Kidney (tissue), 14 donors: Measurements from ENCODE around the gene GDPD4. TPM values are rescaled to one million over a fixed set of nuclear protein-coding genes. Genes with fewer than 3 reads are reported as not detected.

Experiments
- DNase-seq, 5 donors: peaks; one replicate each; pipeline ENCODE4 v3.0.0-alpha.2; 2013 to 2020
- FAIRE-seq: peaks from 2 replicates; lab custom pipeline; 2012; peaks lifted over from hg19 to GRCh38; lab: Jason Lieb, UNC
- H3K27ac ChIP-seq, 2 donors: one replicate each; pipeline ENCODE4 v1.7.0; 2013; ENCODE audit warnings: low read depth in 2 of 2, low read length in 2 of 2, inconsistent platforms in 1 of 2
- H3K27me3 ChIP-seq: one replicate; pipeline ENCODE4 v1.7.1; 2013; ENCODE audit warnings: low read length, inconsistent platforms; ENCODE audit not compliant: control insufficient read depth, insufficient read depth
- H3K36me3 ChIP-seq, 3 donors: one replicate each; pipeline versions ENCODE4 v1.7.0 to v1.7.1; 2013; ENCODE audit warnings: low read length in 3 of 3, control low read depth in 1 of 3, inconsistent platforms in 1 of 3; ENCODE audit not compliant: insufficient read depth in 3 of 3, control insufficient read depth in 2 of 3
- H3K4me1 ChIP-seq, 3 donors: one replicate each; pipeline versions ENCODE4 v1.7.0 to v1.7.1; 2013; ENCODE audit warnings: low read length in 3 of 3, inconsistent platforms in 1 of 3, low read depth in 1 of 3; ENCODE audit not compliant: control insufficient read depth in 2 of 3, insufficient read depth in 2 of 3
- H3K4me3 ChIP-seq, 3 donors: one replicate each; pipeline versions ENCODE4 v1.7.0 to v1.8.1; 2013; ENCODE audit warnings: low read length in 3 of 3, control low read depth in 1 of 3, inconsistent platforms in 1 of 3
- H3K9ac ChIP-seq, 3 donors: one replicate each; pipeline versions ENCODE4 v1.7.0 to v1.7.1; 2013; ENCODE audit warnings: low read length in 3 of 3, control low read depth in 1 of 3, inconsistent platforms in 1 of 3
- H3K9me3 ChIP-seq, 3 donors: one replicate each; pipeline versions ENCODE4 v1.7.0 to v1.7.1; 2013; ENCODE audit warnings: low read length in 3 of 3, control low read depth in 1 of 3, inconsistent platforms in 1 of 3; ENCODE audit not compliant: control insufficient read depth in 2 of 3, insufficient read depth in 1 of 3
- intact Hi-C: fragments of 100-400 bp; cut with DNase I; formaldehyde crosslinking; loops from one replicate; pipeline ENCODE4 v1.11.1; 2022
- polyA plus RNA-seq: library from polyadenylated mRNA; stranded (reverse); fragments of 350-450 nt; fragmentation: Illumina TruSeq; extraction: RNeasy Lipid Tissue Mini Kit (QIAGEN cat#74804); gene quantifications from one replicate; pipeline ENCODE4 v1.2.3, GENCODE V29; 2014; ENCODE audit warnings: low read depth, low replicate concordance; ENCODE audit not compliant: insufficient read depth
- total RNA-seq: library from RNA; stranded (reverse); fragmentation: NEBNext Ultra II Directional; extraction: Animal tissue kit (Norgen Biotek cat#: 25700); gene quantifications from one replicate; pipeline ENCODE4 v1.2.1, GENCODE V29; 2021
- TF ChIP-seq, protein P1 (sequence below): IDR thresholded peaks from 3 replicates; pipeline ENCODE4 v1.5.1; 2012; ENCODE audit warnings: mild to moderate bottlenecking, moderate library complexity, borderline replicate concordance; ENCODE audit not compliant: insufficient read depth; ENCODE audit errors: extremely low read depth
- donor health status: control.
- donor health status: control.
- donor health status: control.
- donor health status: control.
- donor health status: control.
- donor health status: DM: yes; HTN: yes; CAD: no.
- donor health status: Normal renal cell carcinoma (clear cell type).

The GDPD4 gene
- total and polyA plus RNA-seq, 2 donors from 2014 or later, result not detected

DNA sequence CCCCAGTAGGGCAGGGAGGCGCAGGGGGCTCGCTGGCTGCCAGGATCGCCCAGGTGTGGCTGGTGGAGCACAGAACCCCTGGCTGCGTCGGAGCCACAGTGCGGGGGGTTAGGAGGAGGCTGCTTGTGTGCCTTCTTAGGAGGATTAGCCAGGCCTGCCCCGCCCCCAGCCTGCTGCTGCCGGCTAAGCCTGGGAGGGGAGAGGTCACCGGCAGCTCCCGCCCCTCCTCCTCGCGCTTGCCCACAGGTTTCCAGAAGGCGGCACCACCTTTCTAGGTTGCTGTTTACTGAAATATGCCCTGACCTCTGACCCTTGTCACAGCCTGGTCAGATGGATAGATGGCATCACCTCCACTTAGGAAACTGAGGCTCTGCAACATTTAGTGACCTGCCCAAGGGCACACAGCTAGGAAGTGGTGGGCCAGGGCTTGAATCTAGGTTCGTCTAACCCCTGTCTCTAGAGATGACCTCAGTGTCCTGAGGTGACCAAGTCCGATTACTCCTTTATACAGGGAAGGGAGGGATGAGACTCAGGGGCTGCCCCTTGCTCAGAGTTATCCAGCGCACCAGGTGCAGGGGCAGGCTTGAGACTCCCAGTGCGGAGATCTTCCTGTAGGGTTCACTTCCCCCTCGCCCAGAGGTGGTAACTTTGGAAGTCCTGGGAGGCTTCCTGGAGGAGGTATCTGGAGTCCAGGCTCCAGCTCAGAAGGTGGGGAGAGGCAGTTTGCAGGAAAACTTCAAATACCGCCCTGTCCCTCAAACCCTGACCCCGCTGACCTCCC is 129.4 kb downstream of the GDPD4 start:
- FAIRE-seq (no peak), DNase-seq (peak; percentile 52 to 80 (median 68))
- H3K4me1 ChIP-seq, result peaks cover 0 to 3% (median 0%) of the 10 kb centered on the region in 3 donors

DNA sequence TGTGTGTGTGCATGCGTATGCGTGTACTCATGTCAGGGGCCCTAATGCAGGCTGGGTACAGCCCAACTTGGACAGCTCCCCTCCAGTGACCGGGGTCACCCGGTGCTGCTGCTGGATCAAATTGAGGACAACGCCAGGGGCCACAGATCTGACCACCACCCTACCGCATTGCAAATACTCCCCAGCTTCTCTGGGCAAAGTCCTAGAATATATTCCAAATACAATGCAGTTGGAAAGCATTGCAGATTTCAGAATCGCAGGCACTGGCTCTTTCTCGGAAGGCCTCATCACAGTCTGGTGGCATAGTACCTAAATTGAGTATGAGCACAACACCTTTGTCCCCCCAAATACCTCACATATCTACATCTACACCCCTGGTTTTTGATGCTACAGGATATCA is 130.2 kb downstream of the GDPD4 start:
- TF ChIP-seq, protein P1, sequence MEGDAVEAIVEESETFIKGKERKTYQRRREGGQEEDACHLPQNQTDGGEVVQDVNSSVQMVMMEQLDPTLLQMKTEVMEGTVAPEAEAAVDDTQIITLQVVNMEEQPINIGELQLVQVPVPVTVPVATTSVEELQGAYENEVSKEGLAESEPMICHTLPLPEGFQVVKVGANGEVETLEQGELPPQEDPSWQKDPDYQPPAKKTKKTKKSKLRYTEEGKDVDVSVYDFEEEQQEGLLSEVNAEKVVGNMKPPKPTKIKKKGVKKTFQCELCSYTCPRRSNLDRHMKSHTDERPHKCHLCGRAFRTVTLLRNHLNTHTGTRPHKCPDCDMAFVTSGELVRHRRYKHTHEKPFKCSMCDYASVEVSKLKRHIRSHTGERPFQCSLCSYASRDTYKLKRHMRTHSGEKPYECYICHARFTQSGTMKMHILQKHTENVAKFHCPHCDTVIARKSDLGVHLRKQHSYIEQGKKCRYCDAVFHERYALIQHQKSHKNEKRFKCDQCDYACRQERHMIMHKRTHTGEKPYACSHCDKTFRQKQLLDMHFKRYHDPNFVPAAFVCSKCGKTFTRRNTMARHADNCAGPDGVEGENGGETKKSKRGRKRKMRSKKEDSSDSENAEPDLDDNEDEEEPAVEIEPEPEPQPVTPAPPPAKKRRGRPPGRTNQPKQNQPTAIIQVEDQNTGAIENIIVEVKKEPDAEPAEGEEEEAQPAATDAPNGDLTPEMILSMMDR, result no peak
- intact Hi-C loops, result no loop called here
- DNase-seq (peak in 1 of 5 donors; percentile 29), FAIRE-seq (no peak)
- H3K9me3 ChIP-seq, result no peaks in the 10 kb centered on the region
- H3K4me3 ChIP-seq, result no peak overlapping the region
- H3K9ac ChIP-seq, result no peak overlapping the region
- no peak overlapping the region for H3K27ac ChIP-seq
- peaks cover 0 to 3% (median 0%) of the 10 kb centered on the region in 3 donors for H3K36me3 ChIP-seq
- no peaks in the 10 kb centered on the region for H3K27me3 ChIP-seq
- H3K4me1 ChIP-seq, result peaks cover 0 to 3% (median 0%) of the 10 kb centered on the region in 3 donors

More for the DNA sequence above, 129.4 kb downstream of the GDPD4 start:
- no peak overlapping the region for H3K4me3 ChIP-seq
- TF ChIP-seq, protein P1, result no peak
- H3K27me3 ChIP-seq, result no peaks in the 10 kb centered on the region
- peaks cover 0 to 3% (median 0%) of the 10 kb centered on the region in 3 donors for H3K36me3 ChIP-seq
- H3K9me3 ChIP-seq, result no peaks in the 10 kb centered on the region
- intact Hi-C loops, result no loop called here
- no peak overlapping the region for H3K27ac ChIP-seq
- no peak overlapping the region for H3K9ac ChIP-seq

DNA sequence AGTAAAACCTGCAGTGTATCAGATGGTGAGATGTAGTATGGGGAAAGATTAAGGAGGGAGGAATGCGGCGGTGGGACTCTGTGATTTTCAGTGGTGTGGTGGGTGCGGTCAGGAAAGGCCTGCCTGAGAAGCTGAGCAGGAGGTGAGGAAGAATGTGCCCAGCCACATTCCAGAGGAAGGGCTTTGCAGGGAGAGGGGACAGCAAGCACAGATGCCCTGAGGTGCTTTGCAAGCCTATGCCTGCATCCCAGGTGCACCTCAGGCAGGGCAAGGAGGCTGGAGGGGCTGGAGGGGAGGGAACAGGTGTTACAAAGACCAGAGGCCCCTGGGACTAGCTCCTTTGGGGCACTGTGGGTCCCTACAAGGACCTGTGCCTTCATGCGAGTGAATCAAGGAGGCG is 131.4 kb downstream of the GDPD4 start:
- Histone ChIP-seq H3K4me1 (peaks cover 0 to 3% (median 0%) of the 10 kb centered on the region in 3 donors), H3K36me3 (peaks cover 0 to 3% (median 0%) of the 10 kb centered on the region in 3 donors), H3K4me3 (no peak overlapping the region), H3K9ac (no peak overlapping the region), H3K9me3 (no peaks in the 10 kb centered on the region), H3K27me3 (no peaks in the 10 kb centered on the region), H3K27ac (no peak overlapping the region)
- FAIRE-seq, result no peak
- DNase-seq, result peak in 4 of 5 donors; percentile 36 to 55 (median 50)
- TF ChIP-seq, protein P1, result no peak
- intact Hi-C loops, result no loop called here
